Colon (tissue), 2 donors: ENCODE data around the gene SGO2.
"Not testable (repeated sequence)": the region's sequence is repeated elsewhere in the genome, so short reads cannot be mapped to it uniquely, and the experiment has no call there.

Experiments used
- FAIRE-seq: peaks from 2 replicates; lab custom pipeline; 2012; peaks lifted over from hg19 to GRCh38; lab: Jason Lieb, UNC
- donor health status: control.
- donor health status: control.

The SGO2 gene

DNA sequence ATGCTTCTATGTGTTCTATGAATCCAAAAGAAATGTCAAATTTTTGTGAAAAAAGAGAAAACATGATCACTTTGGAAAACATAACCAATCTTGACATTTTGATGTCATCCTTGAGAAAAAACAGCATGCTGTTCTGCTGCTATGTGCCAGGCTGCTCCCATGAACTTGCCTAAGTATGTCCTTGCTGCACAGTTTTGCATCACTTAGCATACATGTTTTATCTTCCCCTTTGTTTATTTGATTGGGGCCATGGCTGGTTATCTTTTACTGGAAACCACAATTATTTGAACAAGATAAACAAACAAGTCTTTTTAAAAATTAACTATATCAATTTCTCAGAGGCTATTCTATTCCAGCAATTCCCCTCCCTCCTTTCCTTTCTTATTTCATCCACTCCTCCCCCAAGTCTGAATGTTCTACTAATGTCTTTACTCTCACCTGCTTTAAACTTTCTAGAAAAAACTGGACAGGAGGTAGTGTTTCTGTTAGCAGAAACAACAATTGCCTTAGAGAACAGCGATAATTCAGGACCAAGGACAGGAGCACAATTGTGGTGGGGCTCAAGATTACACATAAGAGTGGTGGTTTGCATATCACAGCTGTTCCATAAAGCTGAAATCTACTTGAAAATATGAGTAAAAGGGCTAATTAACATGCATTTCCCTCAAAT lies 66.5 kb downstream of the SGO2 start:
- no peak for FAIRE-seq

DNA sequence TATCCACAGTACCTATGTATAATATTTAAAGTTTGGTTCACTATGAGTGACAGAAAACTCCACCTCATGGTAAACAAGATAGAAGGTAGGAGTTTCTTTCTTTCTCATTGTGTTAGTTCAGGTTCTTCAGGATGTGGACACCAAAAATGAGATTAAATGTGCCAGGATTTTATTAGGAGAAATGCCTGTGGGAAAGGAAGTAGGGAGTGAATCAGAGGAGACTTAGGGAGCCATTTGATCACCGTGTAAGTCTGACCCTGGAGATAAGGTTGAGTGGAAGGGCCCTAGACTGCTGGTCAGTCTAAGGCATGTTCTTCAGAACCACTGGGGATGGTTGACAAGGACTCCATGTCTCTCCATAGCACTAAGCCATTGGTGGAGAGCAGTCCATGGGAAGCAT lies 67.9 kb downstream of the SGO2 start:
- FAIRE-seq: no peak

DNA sequence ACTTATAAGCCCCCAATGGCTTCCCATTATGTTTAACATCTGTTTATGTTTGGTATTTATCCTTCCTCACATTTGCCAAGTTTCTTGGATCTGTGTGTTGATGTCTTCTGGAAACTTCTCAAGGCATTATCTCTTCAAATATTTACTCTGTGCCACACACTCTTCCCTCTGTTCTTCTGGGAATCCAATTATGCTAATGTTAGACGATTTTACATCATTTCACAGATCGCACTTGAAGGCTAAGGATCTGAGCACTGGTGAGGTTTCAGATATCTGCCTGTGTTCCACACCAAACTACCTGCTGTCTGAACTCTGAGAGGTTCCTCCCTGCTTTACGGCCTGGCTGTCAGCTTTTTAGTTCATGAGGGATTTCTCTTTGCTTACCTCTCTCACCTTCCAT lies 69.9 kb downstream of the SGO2 start:
- no peak for FAIRE-seq

DNA sequence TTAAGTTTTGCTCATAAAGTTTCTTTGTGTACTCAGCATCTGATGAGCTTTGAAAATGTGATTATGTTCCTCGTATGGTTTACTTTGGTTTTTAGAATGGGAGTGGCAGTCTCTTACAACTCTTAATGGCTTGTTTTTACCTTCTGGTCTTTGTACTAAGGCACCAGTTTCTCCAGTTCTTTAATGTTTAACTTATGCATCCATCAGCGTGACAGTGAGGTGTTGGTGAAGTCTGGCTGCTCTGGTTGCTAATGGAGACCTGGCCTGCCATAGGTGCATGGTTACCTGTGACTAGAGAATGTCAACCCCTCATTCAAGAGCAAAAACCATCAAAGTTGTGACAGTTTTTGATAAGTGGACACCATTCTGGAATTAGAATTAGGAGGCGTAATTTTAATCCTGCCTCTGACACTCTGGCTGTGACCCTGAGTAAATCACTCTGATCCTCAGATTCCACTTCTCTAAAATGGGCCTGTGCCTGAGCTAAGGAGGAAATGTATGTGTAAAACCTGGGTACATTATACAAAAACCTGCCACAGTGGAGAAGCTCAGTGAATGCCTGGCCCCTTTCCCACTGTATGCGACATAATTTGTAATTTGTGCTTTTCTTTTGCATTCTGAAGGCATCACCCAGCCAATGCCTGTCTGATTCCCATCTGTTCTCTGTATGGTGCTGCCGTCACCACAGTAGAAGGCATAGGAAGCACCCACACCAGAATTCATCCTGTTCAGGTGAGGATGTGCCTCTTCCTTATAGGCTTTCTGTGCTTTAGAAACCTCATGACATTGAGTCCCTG lies 71.0 kb downstream of the SGO2 start:
- FAIRE-seq: no peak

DNA sequence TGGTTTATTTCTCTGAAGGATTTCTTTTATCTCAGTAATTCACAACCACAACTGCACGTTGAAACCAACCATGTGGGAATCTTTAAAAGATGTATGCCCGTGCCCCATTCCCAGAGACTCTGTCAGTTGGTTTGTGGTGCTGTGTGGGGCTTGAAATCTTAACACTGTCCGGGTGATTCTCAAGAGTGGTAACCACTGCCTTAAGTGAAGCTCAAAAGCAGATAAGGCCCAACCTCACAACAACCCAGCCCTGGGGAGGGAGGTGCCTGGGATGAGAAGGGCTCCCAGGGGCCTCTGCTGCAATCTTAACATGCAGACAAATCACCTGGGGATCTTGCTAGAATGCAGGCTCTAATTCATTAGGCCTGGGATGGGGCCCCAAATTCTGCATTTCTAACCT lies 73.2 kb downstream of the SGO2 start:
- FAIRE-seq: no peak

DNA sequence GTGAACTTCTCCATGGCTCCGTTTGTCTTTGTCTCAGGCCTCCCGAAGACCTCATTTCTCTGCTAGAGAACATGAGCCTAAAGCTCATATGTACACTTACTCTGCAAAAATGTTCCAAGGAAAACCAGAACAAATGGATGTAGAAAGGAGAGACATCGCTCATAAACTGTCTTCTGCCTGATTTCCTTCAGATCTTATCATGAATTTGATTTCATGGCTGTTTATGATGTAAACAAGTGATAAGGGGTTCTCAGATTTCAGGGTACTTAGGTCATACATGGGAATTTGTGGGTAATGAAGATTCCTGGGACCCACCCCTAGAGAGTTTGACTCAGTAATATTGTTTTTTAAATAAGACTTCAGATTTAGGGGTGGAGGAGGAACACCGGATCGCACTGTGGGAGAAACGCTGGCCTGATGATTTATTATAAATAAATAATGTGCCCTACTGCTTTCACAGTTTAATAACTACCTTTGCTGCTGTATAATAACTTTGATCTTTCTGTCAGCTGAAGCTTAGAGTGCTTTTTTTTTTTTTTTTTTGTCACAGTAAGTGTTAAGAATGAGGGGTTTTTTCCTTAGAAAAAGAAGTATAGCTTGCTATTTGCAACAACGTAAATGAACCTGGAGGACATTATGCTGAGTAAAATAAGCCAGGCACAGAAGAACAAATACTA lies 74.7 kb downstream of the SGO2 start:
- FAIRE-seq: no peak

DNA sequence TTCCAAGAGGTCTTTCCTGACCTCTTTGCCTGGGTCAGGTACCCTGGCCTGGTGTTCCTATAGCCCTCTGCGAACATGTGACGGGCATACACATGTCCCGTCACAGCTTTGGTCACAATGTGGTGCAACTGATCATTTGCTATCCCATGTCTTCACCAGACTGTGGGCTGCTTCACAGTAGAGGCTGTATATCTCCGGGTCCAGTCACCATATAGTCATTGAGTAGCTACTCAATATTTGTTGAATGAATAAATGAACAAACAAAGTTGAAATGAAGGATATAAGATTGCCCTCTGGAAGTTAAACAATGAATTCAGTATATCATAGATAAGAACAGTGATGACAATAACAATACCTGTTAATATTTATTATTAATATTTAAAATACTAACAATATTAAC lies 76.6 kb downstream of the SGO2 start:
- no peak for FAIRE-seq

DNA sequence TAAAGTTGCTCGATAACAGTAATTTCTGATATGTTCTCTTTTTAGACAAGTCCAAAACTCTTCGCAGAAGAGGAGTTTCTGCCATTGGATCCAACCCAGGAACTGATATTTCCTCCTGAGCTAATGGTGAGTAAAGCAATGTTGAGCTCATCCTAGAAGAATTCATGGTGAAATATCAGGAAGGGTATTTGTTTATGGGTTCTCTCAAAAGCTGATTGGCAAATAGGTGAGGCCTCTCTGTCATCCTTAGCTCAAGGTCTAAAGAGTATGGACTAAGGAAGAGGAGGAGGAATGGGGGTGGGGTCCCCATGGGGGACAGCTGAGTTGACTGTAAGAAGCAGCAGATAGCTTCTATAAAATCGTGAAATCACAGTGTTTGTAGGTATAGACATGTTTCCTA lies 78.0 kb downstream of the SGO2 start:
- no peak for FAIRE-seq

DNA sequence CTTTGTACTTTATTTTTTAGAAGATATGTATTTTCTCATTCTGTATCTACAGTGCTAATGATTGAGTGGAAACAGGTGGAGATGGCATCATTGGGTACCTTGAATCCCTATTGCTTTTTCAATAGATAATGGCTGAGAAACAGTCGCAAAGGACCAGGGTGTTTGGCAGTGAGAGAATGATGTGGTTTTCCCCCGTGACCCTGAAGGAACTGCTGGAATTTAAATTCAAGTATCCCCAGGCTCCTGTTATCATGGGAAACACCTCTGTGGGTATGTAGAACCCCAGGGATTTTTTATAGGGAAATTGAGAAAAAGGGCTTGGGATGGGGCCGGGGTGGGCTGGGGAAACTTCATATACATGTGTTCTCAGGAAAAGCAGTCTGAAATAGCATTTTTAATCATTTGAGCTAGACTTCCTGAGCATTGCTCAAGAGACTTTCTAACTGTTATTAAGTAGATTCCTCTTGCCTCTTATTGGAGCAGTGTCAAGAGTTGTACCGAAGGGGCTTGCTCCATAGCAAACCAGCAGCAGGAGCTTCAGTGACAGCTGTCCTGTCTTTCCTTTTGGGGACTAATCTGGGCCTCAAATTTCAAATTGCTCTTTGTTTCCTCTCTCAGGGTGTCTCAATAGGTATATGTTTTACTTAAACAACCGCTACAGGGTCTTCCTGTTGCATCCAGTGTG lies 78.7 kb downstream of the SGO2 start:
- FAIRE-seq: no peak

DNA sequence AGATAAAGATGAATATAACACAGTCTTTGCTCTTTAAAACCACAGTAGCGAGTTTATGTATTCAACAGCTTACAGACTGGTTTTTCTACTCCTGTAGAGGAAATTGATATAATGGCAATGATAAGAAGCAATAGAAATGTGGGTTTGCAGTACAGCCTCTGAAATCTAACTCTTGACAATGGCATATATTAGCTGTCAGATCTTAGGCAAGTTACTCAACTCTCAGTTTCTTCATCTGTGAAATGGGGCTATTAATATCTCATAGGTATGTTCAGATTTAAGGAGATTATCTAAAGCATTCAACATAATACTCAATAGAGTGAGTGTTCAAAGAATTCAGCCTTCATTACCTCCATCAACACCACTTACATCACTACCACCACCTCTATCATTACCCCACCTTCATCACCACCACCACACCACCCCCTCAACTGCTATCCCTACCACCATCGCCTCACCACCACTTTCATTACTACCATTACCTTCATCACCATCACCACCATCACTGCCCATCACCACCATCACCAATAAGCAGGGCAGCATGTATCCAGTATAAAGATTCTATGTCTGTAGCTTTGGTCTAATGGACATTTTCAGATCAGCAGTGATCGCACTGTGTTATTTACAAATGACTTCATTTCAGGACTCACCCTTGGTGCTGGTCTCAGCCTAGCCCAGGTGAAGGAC lies 82.5 kb downstream of the SGO2 start:
- no peak for FAIRE-seq

DNA sequence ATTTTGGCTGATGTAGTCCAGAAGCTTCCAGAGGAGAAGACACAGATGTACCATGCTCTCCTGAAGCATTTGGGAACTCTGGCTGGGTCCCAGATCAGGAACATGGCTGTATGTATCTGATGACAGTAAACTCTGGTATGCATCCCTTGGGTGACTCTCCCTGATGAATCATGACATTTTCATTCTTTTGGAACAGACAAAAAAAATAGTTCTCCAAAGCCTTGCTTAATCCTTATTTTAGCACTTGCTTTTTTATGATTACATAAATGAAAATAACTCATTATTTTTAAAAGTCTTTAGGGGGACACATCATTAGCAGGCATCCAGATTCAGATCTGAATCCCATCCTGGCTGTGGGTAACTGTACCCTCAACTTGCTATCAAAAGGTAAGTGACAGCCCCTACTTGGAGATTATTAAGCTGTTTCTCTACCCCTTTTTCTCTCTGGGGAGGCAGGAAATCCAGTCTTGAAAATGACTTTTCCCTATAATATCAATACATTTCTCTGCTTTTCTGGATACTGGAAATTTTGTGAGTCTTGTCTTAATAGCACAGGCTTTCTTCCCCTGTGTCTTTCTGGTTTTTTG lies 83.1 kb downstream of the SGO2 start:
- no peak for FAIRE-seq

DNA sequence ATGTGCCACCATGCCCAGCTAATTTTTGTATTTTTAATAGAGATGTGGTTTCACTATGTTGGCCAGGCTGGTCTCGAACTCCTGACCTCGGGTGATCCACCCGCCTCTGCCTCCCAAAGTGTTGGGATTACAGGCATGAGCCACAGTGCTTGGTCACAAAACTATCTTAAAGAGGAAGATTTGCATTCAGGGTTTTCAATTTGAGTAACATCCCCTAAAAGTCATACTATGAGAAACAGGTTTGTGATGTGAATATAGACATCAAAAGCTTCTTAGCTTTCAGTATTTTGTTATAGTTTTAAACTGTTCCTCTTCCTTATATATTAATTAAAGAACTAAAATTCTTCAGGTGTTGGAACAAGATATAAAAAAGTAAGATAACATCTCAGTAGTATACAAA lies 84.2 kb downstream of the SGO2 start:
- not testable (repeated sequence) for FAIRE-seq

DNA sequence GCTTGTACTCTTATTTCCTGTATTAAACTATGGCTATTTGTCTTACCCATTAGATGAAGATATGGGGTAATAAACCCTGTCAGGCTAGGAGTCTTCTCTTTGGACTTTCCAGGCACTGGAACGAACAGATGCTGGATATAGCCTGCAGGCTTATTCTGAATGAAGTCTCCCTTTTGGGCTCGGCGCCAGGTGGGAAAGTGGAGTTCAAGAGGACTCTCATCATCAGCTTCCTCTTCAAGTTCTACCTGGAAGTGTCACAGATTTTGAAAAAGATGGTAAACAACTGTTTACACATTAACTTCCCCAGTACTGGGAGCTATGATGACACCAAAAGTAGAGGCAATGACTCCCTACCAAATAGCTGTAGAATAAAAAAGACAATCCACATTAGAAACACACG lies 87.7 kb downstream of the SGO2 start:
- FAIRE-seq: no peak

DNA sequence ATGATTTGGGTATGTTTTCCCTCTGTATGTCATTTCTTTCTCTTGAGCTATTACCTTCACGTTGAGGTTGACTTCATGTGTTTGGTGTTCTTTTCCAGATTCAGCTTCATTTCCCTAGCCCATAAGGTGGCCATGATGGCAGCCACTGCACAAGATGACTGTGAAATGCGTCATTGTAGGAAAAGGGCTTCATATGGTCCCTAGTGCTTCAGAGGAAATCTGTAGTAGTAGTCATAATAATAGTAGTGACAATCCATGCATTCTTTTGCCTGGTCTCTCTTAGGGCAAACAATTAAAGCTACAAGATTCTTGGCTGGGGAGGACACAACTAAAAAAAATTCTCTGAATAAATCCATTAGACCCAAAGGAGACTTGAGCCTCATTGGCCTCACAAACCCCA lies 88.2 kb downstream of the SGO2 start:
- FAIRE-seq: no peak

DNA sequence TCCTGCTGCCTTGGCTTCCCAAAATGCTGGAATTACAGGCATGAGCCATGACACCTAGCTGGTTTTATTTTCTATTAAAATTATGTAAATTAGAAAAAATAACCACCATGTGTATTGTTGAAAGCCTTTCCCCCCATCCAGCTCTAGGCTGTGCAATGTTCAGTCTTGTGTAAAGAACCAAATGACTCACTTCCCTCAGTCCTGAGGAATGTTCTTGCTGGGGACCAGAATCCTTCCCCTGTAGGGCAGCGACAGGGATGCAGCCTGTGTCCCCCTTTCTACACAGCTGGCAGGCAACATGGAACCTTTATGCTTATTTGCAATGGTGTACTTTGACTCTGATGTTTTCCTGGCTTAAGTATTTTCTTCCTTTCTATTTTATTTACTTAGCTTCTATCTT lies 89.2 kb downstream of the SGO2 start:
- no peak for FAIRE-seq

DNA sequence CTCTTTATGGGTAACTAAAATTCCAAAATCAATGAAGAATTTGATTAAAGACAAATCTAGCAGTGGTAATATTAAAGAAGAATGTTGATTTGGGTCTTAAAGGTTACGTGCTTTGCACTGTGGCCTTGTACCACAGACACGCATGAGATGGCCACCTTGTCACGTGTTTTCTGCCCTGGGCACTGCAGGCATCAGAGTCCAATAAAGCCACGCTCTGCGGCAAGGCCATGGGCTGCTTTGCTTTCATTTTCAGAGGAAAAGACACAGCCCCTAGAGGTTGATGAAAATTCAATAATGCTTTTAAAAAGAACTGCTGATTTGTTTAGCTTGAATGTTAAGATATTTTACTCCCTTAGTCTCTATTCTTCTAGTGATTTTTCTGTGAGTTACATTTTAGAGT lies 90.2 kb downstream of the SGO2 start:
- FAIRE-seq: no peak

DNA sequence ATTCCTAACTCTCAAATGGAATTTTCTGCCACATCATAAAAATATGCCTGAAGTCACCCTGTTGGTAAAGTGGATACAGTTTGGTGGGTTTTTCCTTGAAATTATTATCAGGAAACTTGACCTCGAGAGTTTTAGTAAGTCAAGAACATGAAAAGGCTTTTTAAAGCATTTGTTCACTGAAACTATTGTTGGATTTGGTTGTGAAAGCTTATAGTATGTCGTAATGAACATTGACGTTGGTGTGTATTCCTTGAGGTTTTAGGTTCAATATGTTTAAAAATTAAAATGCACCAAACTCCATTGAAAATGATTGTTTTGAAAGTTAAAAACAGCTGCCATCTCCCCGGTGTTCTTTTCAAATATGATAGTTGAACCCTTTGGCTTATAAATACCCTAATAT lies 90.6 kb downstream of the SGO2 start:
- FAIRE-seq: no peak

DNA sequence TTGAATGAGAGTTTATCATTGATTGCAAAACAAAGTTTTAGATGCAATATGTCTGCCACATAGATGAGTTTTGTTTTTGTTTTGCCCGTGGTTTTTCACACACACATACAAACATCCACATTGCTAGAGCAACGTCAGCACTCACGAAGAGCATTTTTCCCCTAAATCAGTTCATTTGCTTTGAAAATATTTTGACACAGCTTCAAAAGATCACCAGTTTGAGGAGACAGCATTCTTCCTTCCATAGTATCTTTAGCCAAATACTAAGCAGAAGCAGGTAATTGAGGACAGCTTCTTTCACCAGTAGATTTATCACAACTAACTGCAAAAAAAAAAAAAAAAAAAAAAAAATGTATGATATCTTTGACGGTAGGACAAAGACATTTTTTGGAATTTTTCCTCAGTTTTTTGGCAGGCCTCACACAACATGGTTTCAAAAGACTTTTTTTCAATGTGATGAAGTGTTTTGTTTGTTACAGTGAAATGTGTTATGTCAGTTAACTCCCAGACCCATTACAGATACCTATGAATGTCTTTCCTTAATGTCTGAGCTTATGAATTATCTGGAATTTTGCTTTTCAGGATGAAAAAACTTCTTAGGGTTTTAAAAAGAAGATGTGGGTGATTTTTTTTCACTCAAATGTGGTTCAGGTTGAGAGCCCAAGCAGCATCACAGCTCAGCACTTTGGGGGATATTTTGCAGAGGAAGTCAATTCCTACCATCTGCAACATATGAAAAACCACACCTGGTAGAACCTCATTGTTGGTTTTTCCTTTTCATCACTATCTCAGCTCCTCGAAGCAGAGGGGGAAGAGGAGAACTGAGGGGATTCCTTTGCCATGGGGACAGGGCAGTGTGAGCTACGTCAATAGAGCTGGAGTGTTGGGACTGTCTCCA lies 91.4 kb downstream of the SGO2 start:
- no peak for FAIRE-seq

DNA sequence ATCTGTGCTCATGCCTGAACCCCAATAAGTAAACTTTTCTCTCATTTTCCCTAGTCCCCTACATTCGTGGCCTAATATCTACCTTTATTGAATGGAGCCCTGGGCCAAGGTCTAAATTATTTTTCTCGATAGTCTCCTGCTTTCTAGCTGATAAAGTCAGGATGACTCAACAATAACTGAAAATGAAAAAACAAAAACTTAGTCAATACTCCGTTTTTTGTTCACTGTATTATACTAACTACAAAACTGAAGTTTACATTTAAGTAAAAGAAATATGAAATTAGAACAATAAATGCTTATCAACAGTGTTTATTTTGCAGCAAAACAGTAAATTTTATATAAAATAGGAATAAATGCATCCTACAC lies 92.0 kb downstream of the SGO2 start:
- FAIRE-seq: no peak

DNA sequence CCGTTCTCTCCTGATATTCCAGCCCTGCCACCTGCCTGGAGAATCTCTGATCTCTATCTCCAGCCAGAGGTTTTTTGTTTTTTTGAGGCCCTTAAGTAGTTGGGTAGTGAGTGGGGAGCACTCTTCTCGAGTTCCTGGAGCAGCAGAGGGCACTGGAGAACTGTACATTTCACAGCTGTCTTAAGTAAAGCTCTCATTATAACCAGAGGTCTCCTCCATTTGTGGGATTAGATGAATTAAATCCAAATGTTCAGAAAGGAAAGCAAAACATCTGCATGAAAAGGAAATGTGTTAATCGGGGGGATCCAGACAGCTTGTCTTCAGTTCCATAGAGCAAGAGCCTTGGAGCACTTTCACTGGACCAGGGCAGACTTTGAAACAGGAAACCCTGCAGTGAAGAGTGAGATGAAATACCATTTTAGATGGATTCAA lies 92.6 kb downstream of the SGO2 start:
- no peak for FAIRE-seq

DNA sequence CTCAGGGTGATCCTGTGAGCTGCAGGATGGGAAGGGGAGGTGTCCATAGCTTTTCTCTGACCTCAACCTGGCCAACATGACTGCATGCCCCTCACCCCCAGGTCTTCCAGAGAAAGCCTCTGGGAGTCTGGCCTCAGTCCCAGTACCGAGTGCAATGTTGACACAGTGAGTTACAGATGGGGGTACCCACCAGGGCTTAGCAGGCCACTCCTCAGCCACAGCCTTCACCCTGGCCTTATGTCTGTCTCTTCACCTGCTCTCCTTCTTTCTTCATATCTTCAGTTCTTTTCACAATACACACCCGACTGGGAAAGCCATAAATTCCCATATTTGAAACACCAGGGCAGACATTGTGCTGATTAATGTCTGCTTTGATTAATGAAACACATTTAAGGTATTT lies 93.3 kb downstream of the SGO2 start:
- FAIRE-seq: no peak
